ENCODE results near the gene RBPJL. TPM values are rescaled to one million over a fixed set of nuclear protein-coding genes. Genes with fewer than 3 reads are reported as not detected.

Gene RBPJL
- not detected in 2 replicates for total RNA-seq

GRCh38 chr20:45306431-45306982, at the start of gene RBPJL:
Gene RBPJL, plus strand, starts transcription at chr20:45306840. Its CDS starts 83 bp downstream, at chr20:45306923.
- intact Hi-C loops (cut with micrococcal nuclease), result no loop called here

- intact Hi-C loops (cut with micrococcal nuclease), result no loop called here
These were observed 49.5 kb upstream of the RBPJL start for GRCh38 chr20:45257161-45257560.

GRCh38 chr20:45257711-45258110, 48.9 kb upstream of the RBPJL start:
- intact Hi-C loops (cut with micrococcal nuclease), result no loop called here

GRCh38 chr20:45258259-45258658, 48.4 kb upstream of the RBPJL start:
- intact Hi-C loops (cut with micrococcal nuclease), result no loop called here

GRCh38 chr20:45258664-45259063, 48.0 kb upstream of the RBPJL start:
- intact Hi-C loops (cut with micrococcal nuclease), result no loop called here

GRCh38 chr20:45263556-45264266, 42.9 kb upstream of the RBPJL start:
- intact Hi-C loops (cut with micrococcal nuclease), result no loop called here

- intact Hi-C loops (cut with micrococcal nuclease), result no loop called here
These were observed 39.7 kb upstream of the RBPJL start for GRCh38 chr20:45266977-45267376.

- intact Hi-C loops (cut with micrococcal nuclease), result no loop called here
These were observed 38.1 kb upstream of the RBPJL start for GRCh38 chr20:45268531-45268930.

GRCh38 chr20:45269056-45269455, 37.6 kb upstream of the RBPJL start:
- intact Hi-C loops (cut with micrococcal nuclease), result no loop called here

GRCh38 chr20:45269754-45270270, 36.8 kb upstream of the RBPJL start:
- intact Hi-C loops (cut with micrococcal nuclease), result no loop called here

- intact Hi-C loops (cut with micrococcal nuclease), result no loop called here
These were observed 31.3 kb upstream of the RBPJL start for GRCh38 chr20:45275338-45275737.

GRCh38 chr20:45279992-45280391, 26.6 kb upstream of the RBPJL start:
- intact Hi-C loops (cut with micrococcal nuclease), result no loop called here

GRCh38 chr20:45282700-45283550, 23.7 kb upstream of the RBPJL start:
- intact Hi-C loops (cut with micrococcal nuclease), result no loop called here

- intact Hi-C loops (cut with micrococcal nuclease), result no loop called here
These were observed 23.0 kb upstream of the RBPJL start for GRCh38 chr20:45283551-45284057.

GRCh38 chr20:45288376-45288775, 18.3 kb upstream of the RBPJL start:
- intact Hi-C loops (cut with micrococcal nuclease), result no loop called here

GRCh38 chr20:45288860-45289259, 17.8 kb upstream of the RBPJL start:
- intact Hi-C loops (cut with micrococcal nuclease), result no loop called here

GRCh38 chr20:45289942-45290676, 16.5 kb upstream of the RBPJL start:
- intact Hi-C loops (cut with micrococcal nuclease), result loop anchor here (2.0 to 5.0 kb wide), 2 partner anchors 193 to 323 kb away; partner anchors contain the start of gene STK4

- intact Hi-C loops (cut with micrococcal nuclease), result loop anchor here (2.0 to 5.0 kb wide), 2 partner anchors 194 to 324 kb away; partner anchors contain the start of gene STK4
These were observed 15.8 kb upstream of the RBPJL start for GRCh38 chr20:45290677-45291355.

GRCh38 chr20:45291526-45291925, 15.1 kb upstream of the RBPJL start:
- intact Hi-C loops (cut with micrococcal nuclease), result loop anchor here (2.0 to 5.0 kb wide), 2 partner anchors 195 to 324 kb away; partner anchors contain the start of gene STK4

GRCh38 chr20:45292343-45292742, 14.3 kb upstream of the RBPJL start:
- intact Hi-C loops (cut with micrococcal nuclease), result loop anchor here (5.0 kb wide), 1 partner anchor 325 kb away; the partner anchor contains the start of gene STK4
